Stimulated activated effector memory CD8-positive, alpha-beta T cell treated with anti-CD3 and anti-CD28 coated beads, Interleukin-12 subunit alpha, Interleukin-12 subunit beta, amount 100 ng/mL, for 72 hours (primary cell): ENCODE measurements around the gene TAL1.

ENCODE experiments used
- ATAC-seq: fragments of 150-1000 bp; cut with Tn5 transposase; 2 replicates; pipeline ENCODE4 v1.10.0; 2021
- DNase-seq, 2 donors: peaks; one replicate each; pipeline ENCODE4 v3.0.0; 2021 to 2022; ENCODE audit warnings: low spot score in 2 of 2
- H3K27ac Mint-ChIP-seq: one replicate; pipeline ENCODE4 v1.8.0; 2022; ENCODE audit warnings: mild to moderate bottlenecking, mixed read lengths
- H3K36me3 Mint-ChIP-seq: one replicate; pipeline ENCODE4 v1.8.0; 2022; ENCODE audit warnings: mild to moderate bottlenecking, mixed read lengths
- H3K4me1 Mint-ChIP-seq: one replicate; pipeline ENCODE4 v1.8.0; 2022; ENCODE audit warnings: mixed read lengths
- H3K4me3 Mint-ChIP-seq: one replicate; pipeline ENCODE4 v1.8.0; 2022; ENCODE audit warnings: mild to moderate bottlenecking, mixed read lengths
- H3K9me3 Mint-ChIP-seq: one replicate; pipeline ENCODE4 v1.8.0; 2022; ENCODE audit warnings: mixed read lengths

TAL1 gene

DNA sequence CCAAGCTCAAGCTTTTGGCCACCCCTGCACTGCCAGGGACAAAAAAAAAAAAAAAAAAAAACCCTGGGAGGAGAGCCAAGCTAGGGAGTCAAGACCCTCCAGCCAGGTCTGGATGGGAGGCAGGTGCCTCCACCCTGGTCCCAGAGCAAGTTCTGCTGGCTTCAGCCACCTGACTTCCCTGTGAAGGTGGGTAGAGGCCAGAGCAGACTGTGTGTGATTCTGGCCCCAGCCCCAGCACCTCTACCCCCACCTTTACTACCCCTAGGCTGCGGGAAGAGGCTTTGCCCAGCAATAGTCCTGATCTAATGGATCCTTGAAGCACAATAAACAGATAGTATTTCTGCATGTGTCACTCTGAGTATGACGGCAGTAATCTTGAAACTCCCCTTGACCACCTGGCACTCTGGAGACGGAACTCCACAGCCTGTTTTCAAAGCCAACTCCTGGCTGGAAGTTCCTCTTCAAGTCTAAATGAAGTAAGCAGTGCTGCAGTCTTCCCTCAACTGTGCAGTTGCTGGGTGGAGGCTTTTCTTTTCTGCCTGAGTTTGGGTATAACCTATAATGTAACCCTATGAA lies 51.9 kb downstream of the TAL1 start:
- H3K4me1 Mint-ChIP-seq: peaks cover 23% of the 10 kb centered on the region
- H3K9me3 Mint-ChIP-seq: no peaks in the 10 kb centered on the region
- DNase-seq: no peak
- peak overlapping the region; percentile 75 for H3K4me3 Mint-ChIP-seq
- peak overlapping the region; percentile 86 for H3K27ac Mint-ChIP-seq
- no peaks in the 10 kb centered on the region for H3K36me3 Mint-ChIP-seq
- no peak for ATAC-seq

DNA sequence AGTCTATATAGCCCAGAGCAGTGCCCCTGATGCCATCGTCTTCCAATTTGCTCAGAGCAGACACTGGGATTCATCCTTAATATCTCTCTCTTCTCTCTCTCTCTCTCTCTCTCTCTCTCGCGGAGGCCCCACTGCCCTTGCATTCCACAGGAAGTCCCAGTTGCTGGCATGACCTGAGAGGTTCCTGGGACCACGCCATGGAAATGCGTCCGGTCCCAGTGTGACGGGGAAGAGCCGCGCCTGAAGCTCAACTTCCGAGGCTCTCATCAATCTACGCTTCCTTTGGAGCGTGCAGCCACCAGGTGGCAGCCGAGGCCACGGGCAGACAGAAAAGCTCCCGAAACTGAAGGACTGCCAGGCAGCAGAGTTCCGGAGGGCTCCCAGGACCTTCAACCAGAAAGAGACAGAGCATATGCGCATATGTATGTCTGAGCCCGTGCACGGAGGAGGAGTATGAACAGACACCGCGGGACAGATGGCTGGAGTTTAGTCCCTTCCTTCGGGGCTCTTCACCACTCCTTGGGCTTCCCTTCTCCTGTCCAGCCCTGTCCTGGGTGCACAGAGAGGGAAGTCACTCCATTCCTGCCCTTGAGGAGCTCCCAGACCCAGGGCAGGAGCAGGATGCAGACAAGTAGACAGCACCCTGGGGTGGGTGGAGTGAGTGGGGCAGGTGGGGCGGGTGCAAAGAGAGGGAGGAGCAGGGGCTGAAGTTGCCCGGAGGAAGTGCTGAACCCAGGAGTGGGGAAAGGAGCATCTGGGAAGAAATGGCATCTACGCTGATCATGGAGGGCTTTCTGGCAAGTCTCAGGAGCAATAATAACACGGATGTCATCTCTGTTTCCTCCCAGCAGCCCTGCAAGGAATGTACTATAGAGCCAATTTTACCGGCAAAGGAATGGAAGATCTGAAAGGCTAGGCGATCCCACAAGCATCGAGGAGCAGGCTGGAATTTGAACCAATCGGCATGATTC lies 52.7 kb downstream of the TAL1 start:
- Mint-ChIP-seq H3K9me3 (no peaks in the 10 kb centered on the region), H3K27ac (peak overlapping the region; percentile 86), H3K4me1 (peaks cover 25% of the 10 kb centered on the region), H3K36me3 (no peaks in the 10 kb centered on the region), H3K4me3 (peak overlapping the region; percentile 75)
- peak; percentile 65 to 86 for DNase-seq
- peak; percentile 77 for ATAC-seq

DNA sequence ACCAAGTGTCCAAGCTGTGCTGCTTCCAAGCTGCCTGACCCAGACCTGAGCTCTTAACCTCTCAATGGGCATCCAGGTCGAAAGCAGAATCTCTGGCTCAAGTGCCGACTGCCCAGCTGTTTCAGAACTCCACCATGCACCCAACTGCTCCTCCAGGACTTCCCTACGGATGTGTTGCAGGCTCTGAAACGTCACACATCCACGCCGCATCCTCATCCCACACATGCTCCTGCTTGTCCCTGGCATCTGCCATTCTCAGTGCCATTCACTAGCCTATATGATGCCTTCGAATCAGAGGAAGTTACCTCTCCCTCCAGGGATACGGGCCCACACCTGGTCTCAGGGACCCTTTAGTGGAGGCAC lies 53.4 kb downstream of the TAL1 start:
- Mint-ChIP-seq H3K4me3 (peak overlapping the region; percentile 75), H3K4me1 (peaks cover 25% of the 10 kb centered on the region), H3K9me3 (no peaks in the 10 kb centered on the region), H3K36me3 (no peaks in the 10 kb centered on the region), H3K27ac (peak overlapping the region; percentile 86)
- no peak for DNase-seq
- ATAC-seq: no peak

DNA sequence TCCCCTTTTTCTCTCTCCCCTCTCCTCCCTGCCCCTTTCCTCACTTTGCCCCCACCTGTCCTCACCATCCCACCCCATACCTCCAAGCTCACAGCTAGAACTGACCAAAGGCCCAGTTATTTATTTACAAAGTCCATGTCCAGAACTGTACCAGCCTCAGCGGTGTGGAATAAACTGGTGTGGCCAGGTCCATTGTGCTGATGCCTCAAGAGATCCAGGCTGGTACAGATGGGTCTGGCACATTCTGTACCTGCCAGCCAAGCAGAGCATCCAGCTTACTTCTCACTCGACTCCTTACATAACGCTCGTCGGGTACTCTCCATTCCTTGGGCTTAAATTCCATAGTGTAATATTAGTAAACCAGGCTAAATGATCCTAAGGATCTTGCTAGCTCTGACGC lies 54.0 kb downstream of the TAL1 start:
- Mint-ChIP-seq H3K4me1 (peaks cover 25% of the 10 kb centered on the region), H3K9me3 (no peaks in the 10 kb centered on the region), H3K4me3 (no peak overlapping the region), H3K27ac (no peak overlapping the region), H3K36me3 (no peaks in the 10 kb centered on the region)
- ATAC-seq (no peak), DNase-seq (no peak)

DNA sequence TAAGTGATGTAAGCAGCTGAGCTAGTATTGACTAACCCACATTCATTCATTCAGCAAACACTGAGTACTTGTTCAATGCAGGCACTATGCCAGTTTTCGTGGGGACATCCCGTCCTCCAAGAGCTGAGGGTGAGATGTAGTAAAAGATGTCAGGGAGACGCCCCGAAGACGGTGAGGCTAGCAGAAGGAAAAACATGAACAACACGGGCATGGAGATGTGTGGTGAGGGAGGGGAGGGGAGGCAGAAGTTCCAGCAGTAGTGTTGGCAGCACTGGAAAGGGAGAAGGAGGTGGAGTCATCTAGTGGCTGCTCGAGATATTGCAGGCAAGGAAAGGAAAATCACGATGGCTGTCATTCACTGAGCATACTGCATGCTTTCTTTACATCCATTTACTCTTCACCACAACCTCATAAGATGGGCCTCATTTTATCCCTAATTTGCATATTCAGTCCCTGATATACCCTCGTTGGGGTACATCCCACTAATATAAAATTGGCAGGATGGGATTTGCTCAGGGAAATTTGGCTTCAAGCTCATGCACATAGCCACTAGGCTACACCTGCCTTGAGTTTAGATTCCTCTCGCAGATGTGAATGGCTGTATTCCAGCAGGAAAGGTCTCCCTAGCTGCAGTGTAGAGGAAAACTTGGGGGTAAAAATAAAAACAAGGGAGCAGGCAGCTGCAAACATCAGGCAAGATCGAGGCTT lies 56.6 kb downstream of the TAL1 start:
- Mint-ChIP-seq H3K27ac (no peak overlapping the region), H3K36me3 (no peaks in the 10 kb centered on the region), H3K4me1 (peaks cover 25% of the 10 kb centered on the region), H3K9me3 (no peaks in the 10 kb centered on the region), H3K4me3 (no peak overlapping the region)
- DNase-seq: peak in 1 of 2 donors; percentile 71
- ATAC-seq: peak; percentile 51

DNA sequence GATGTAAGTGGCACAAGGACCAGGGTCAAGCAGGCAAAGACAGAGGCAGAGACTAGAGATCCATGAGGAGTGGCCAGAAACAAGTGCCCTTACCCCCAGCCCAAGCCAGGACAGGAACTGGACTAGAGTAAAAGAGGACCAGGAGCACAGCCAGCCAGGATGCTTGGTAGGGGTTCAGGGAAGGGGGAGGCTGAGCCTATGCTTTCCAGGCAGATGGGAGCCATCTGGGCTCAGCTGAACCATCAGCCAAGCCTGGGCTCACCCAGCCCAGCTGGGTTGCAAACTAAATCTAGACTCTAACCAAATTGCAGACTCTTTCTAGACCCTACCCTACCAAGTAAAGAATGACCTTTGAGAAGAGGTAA lies 57.4 kb downstream of the TAL1 start:
- no peak for ATAC-seq

DNA sequence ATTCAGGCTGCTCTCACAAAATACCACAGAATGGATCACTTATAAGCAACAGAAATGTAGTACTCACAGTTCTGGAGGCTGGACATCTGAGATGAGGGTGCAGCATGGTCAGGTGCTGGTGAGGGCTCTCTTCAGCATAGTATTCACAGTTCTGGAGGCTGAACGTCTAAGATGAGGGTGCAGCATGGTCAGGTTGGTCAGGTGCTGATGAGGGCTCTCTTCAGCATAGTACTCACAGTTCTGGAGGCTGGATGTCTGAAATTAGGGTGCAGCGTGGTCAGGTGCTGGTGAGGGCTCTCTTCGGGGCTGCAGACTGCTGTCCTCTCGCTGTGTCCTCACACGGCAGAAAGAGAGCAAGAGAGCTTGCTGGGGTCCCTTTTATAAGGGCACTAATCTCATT lies 59.2 kb downstream of the TAL1 start:
- Mint-ChIP-seq H3K4me3 (no peak overlapping the region), H3K27ac (no peak overlapping the region)

More for the DNA sequence above, 57.4 kb downstream of the TAL1 start:
- no peaks in the 10 kb centered on the region for H3K9me3 Mint-ChIP-seq
- H3K36me3 Mint-ChIP-seq: no peaks in the 10 kb centered on the region
- H3K4me3 Mint-ChIP-seq: no peak overlapping the region
- no peak overlapping the region for H3K27ac Mint-ChIP-seq
- DNase-seq: no peak
- H3K4me1 Mint-ChIP-seq: peaks cover 22% of the 10 kb centered on the region

More for the DNA sequence above, 59.2 kb downstream of the TAL1 start:
- DNase-seq (no peak), ATAC-seq (no peak)
- Mint-ChIP-seq H3K9me3 (no peaks in the 10 kb centered on the region), H3K4me1 (peaks cover 10% of the 10 kb centered on the region), H3K36me3 (no peaks in the 10 kb centered on the region)
